Adrenal gland (tissue), 5 donors: ENCODE data around the gene CALCR.

ENCODE experiments used
- POLR2A ChIP-seq, 2 donors: fragments of 450-650 bp; IDR thresholded peaks; one replicate each; pipeline ENCODE4 v1.6.1; 2017; ENCODE audit warnings: antibody characterized with exemption in 2 of 2, mild to moderate bottlenecking in 2 of 2, moderate library complexity in 1 of 2
- TF ChIP-seq, protein P1 (sequence below), 6 experiments: fragments of 450-650 bp in 4 of 6; fragments of 200-600 bp in 2 of 6; sonication (generic) in 1 of 6; IDR thresholded peaks; 1 replicate in 5 of 6; 2 replicates in 1 of 6; pipeline versions ENCODE4 v1.5.1 to v1.8.0; 2016 to 2021; ENCODE audit warnings: antibody characterized with exemption in 6 of 6, mild to moderate bottlenecking in 2 of 6, moderate library complexity in 1 of 6
- donor health status: DM: no; HTN: no; CAD: no.

DNA sequence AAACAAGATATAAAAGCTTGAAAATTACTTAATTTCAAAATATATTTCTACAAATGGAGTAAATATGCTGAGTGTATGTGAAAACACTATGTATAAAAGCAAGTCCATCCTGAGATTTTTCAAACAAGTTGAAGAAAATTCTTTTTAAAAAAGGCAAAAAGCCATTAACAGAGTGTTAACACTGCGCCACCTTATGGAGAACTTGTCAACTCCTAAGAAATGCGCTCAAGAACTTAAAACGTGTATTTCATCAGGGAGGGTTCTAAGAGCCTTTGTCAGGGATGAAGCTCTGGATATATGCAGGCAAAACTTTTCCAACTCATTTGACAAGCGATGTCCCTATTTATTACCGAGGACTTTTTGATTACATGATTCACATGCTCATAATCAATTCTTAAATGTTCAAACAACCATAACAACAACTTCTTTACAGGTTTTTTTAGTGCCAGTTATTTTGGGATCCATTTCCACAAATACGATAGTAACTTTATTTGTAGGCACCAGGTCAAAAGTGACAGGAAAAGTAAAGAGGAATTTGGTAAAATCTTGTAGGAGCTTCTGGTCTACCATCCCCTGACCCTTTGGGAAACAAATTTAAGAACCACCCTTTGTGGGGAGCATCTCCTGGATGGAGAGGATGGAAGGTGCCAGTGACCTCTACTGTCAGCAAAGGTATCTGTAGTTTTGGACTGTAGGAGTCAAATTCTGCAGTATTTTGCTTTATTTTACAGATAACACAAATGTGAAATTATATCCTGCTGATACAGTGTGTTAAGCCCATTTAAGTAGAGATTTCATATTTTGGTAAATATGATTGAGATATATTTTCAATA lies 23.2 kb downstream of the CALCR start:
- TF ChIP-seq, protein P1, sequence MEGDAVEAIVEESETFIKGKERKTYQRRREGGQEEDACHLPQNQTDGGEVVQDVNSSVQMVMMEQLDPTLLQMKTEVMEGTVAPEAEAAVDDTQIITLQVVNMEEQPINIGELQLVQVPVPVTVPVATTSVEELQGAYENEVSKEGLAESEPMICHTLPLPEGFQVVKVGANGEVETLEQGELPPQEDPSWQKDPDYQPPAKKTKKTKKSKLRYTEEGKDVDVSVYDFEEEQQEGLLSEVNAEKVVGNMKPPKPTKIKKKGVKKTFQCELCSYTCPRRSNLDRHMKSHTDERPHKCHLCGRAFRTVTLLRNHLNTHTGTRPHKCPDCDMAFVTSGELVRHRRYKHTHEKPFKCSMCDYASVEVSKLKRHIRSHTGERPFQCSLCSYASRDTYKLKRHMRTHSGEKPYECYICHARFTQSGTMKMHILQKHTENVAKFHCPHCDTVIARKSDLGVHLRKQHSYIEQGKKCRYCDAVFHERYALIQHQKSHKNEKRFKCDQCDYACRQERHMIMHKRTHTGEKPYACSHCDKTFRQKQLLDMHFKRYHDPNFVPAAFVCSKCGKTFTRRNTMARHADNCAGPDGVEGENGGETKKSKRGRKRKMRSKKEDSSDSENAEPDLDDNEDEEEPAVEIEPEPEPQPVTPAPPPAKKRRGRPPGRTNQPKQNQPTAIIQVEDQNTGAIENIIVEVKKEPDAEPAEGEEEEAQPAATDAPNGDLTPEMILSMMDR (IDR thresholded peaks at IDR 0.05), result peak; percentile 30 to 53 (median 44)
- no peak for TF ChIP-seq POLR2A (IDR thresholded peaks at IDR 0.05)
